Prostate gland (tissue), 2 donors: Measurements from ENCODE around the gene DLG2.

ENCODE experiments used
- POLR2A ChIP-seq: fragments of 450-650 bp; IDR thresholded peaks from one replicate; pipeline ENCODE4 v1.6.1; 2016; ENCODE audit warnings: antibody characterized with exemption, mild to moderate bottlenecking
- TF ChIP-seq, protein P1 (sequence below), 4 experiments: fragments of 200-600 bp in 2 of 4; fragments of 450-650 bp in 2 of 4; sonication (generic) in 2 of 4; IDR thresholded peaks; 1 replicate in 3 of 4; 2 replicates in 1 of 4; pipeline ENCODE4 v1.5.1; 2016 to 2019; ENCODE audit warnings: antibody characterized with exemption in 4 of 4, mild to moderate bottlenecking in 2 of 4, moderate library complexity in 2 of 4

DNA sequence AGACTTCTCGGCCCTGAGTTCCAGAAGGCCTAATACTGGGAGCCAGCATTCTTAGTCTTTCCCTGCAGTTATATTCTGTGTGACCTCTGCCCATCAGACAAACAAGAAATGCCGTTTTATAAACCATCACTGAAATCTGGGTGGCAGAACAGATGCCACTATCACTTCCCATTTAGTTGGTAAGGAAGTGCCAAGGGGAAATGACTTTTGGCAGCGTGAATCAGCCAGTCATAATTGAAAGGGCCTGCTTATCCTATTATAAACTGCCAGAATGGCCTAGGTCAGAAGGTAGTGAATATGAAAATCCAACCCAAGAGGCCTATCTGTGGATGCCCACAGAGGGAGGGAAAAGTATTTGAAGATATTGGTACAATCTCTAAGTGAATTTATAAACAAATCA, 1694.1 kb downstream of the DLG2 start:
- no peak for TF ChIP-seq POLR2A
- TF ChIP-seq, protein P1, sequence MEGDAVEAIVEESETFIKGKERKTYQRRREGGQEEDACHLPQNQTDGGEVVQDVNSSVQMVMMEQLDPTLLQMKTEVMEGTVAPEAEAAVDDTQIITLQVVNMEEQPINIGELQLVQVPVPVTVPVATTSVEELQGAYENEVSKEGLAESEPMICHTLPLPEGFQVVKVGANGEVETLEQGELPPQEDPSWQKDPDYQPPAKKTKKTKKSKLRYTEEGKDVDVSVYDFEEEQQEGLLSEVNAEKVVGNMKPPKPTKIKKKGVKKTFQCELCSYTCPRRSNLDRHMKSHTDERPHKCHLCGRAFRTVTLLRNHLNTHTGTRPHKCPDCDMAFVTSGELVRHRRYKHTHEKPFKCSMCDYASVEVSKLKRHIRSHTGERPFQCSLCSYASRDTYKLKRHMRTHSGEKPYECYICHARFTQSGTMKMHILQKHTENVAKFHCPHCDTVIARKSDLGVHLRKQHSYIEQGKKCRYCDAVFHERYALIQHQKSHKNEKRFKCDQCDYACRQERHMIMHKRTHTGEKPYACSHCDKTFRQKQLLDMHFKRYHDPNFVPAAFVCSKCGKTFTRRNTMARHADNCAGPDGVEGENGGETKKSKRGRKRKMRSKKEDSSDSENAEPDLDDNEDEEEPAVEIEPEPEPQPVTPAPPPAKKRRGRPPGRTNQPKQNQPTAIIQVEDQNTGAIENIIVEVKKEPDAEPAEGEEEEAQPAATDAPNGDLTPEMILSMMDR (IDR thresholded peaks at IDR 0.05) = no peak
